GM23248 (cell line): ENCODE results near the gene INHBE.

Source experiments
- EZH2 ChIP-seq: fragments of 200-600 bp; sonication (generic); IDR thresholded peaks from 2 replicates; pipeline ENCODE4 v1.6.1; 2018; ENCODE audit warnings: antibody characterized with exemption, mild to moderate bottlenecking; ENCODE audit not compliant: insufficient read depth, poor library complexity, severe bottlenecking
- EZH2phosphoT487 ChIP-seq: fragments of 200-600 bp; sonication (generic); IDR thresholded peaks from 2 replicates; pipeline ENCODE4 v1.6.1; 2018; ENCODE audit warnings: antibody characterized with exemption, moderate library complexity, mild to moderate bottlenecking, low read depth; ENCODE audit not compliant: insufficient read depth

- no peak for TF ChIP-seq EZH2
- TF ChIP-seq EZH2phosphoT487: no peak
Observed at GRCh38 chr12:57476162-57476992, 21.3 kb downstream of the INHBE start.
